Peyer's patch (tissue), 4 donors: ENCODE data around the gene NXPH2.

ENCODE experiments used
- POLR2A ChIP-seq, 2 donors: fragments of 450-650 bp; IDR thresholded peaks; one replicate each; pipeline ENCODE4 v1.5.1; 2017; ENCODE audit warnings: antibody characterized with exemption in 2 of 2, mild to moderate bottlenecking in 2 of 2, moderate library complexity in 2 of 2
- TF ChIP-seq, protein P1 (sequence below), 6 experiments: fragments of 450-650 bp in 4 of 6; fragments of 200-600 bp in 2 of 6; sonication (generic) in 1 of 6; IDR thresholded peaks; one replicate each; pipeline ENCODE4 v1.5.1; 2017 to 2019; ENCODE audit warnings: antibody characterized with exemption in 6 of 6, mild to moderate bottlenecking in 3 of 6, moderate library complexity in 1 of 6

DNA sequence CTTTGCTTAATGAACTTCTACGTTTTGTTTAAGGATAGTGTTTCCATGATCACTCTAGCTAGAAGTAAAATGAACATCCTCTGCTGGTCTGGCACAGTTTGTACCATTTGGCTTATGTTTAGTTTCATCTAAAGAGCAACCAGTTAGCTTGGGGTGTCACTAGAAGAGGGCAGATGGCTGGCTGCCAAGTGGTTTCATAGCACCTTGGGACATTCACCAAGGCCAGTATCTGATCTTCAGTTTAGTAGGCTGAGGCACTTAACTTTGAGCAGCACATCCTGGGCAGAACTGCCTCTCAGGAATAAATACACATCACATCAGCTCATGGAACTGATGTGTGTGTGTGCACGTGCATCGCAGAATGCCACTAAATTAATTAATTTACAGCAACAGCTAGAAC, 68.4 kb downstream of the NXPH2 start:
- no peak for TF ChIP-seq POLR2A (IDR thresholded peaks at IDR 0.05)
- TF ChIP-seq, protein P1, sequence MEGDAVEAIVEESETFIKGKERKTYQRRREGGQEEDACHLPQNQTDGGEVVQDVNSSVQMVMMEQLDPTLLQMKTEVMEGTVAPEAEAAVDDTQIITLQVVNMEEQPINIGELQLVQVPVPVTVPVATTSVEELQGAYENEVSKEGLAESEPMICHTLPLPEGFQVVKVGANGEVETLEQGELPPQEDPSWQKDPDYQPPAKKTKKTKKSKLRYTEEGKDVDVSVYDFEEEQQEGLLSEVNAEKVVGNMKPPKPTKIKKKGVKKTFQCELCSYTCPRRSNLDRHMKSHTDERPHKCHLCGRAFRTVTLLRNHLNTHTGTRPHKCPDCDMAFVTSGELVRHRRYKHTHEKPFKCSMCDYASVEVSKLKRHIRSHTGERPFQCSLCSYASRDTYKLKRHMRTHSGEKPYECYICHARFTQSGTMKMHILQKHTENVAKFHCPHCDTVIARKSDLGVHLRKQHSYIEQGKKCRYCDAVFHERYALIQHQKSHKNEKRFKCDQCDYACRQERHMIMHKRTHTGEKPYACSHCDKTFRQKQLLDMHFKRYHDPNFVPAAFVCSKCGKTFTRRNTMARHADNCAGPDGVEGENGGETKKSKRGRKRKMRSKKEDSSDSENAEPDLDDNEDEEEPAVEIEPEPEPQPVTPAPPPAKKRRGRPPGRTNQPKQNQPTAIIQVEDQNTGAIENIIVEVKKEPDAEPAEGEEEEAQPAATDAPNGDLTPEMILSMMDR (IDR thresholded peaks at IDR 0.05), result no peak
